ENCODE measurements around the gene MKRN3. TPM values are rescaled to one million over a fixed set of nuclear protein-coding genes. Genes with fewer than 3 reads are reported as not detected.
"Not testable (repeated sequence)": the region's sequence is repeated elsewhere in the genome, so short reads cannot be mapped to it uniquely, and the experiment has no call there.

Gene MKRN3
- total RNA-seq, 2 donors from 2014 or later, result 1.8 TPM; not detected in 1

DNA sequence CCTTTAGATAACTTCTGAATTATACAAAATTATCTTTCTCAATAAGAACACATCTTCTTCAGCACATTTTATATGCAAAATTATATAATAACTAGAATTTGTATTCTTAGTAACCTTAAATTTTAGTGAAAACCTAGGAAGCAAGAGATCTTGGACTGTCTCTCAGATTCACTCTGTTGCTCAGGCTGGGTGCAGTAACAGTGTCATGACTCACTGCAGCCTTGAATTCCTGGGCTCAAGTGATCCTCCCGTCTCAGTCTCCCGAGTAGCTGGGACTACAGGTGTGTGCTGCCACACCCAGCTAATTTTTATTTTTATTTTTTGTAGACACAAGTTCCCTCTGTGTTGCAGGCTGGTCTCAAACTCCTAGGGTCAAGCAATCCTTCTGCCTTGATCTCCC lies 29.9 kb downstream of the MKRN3 start:
- TF ChIP-seq POLR2AphosphoS5 (IDR thresholded peaks at IDR 0.05) (no peak), POLR2A (IDR thresholded peaks at IDR 0.05) (no peak)
- TF ChIP-seq, protein P1, sequence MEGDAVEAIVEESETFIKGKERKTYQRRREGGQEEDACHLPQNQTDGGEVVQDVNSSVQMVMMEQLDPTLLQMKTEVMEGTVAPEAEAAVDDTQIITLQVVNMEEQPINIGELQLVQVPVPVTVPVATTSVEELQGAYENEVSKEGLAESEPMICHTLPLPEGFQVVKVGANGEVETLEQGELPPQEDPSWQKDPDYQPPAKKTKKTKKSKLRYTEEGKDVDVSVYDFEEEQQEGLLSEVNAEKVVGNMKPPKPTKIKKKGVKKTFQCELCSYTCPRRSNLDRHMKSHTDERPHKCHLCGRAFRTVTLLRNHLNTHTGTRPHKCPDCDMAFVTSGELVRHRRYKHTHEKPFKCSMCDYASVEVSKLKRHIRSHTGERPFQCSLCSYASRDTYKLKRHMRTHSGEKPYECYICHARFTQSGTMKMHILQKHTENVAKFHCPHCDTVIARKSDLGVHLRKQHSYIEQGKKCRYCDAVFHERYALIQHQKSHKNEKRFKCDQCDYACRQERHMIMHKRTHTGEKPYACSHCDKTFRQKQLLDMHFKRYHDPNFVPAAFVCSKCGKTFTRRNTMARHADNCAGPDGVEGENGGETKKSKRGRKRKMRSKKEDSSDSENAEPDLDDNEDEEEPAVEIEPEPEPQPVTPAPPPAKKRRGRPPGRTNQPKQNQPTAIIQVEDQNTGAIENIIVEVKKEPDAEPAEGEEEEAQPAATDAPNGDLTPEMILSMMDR (IDR thresholded peaks at IDR 0.05), result no peak
- no peaks in the 10 kb centered on the region for H3K4me1 ChIP-seq (replicated peaks)
- no peaks in the 10 kb centered on the region for H3K36me3 ChIP-seq
- H3K4me3 ChIP-seq, result no peak overlapping the region
- H3K9me3 ChIP-seq, result no peaks in the 10 kb centered on the region
- no peak for DNase-seq (ENCODE audit: low spot score)
- H3K27ac ChIP-seq, result no peak overlapping the region
- 40% methylated on average over 2 of the region's 2 CpGs for WGBS
- intact Hi-C loops (cut with DNase I), result no loop called here
- no peaks in the 10 kb centered on the region for H3K27me3 ChIP-seq (replicated peaks; ENCODE audit: insufficient read depth)

DNA sequence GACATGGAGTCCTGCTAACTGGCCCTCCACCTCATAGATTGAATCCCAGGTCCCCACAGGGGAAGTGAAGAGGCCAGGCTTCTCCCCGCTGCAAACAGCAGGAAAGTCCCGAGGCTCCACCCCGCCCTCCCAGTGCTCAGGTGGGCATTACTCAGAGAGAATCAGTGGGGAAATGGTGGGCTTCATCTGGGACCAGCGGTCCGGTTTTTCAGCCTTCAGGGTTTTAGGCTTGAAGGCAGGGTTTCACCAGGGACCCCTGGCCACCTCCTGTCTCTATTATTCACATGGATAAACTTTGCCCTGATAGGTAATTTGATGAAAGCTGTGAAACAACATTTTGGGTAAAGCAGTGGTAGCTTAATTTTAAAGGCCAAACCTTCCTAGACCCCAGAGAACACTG lies 31.3 kb downstream of the MKRN3 start:
- Histone ChIP-seq H3K4me1 (replicated peaks) (no peaks in the 10 kb centered on the region), H3K4me3 (no peak overlapping the region), H3K9me3 (no peaks in the 10 kb centered on the region), H3K27ac (no peak overlapping the region), H3K36me3 (no peaks in the 10 kb centered on the region), H3K27me3 (replicated peaks; ENCODE audit: insufficient read depth) (no peaks in the 10 kb centered on the region)
- WGBS, result 78% methylated on average over 5 of the region's 5 CpGs
- TF ChIP-seq, protein P1 (IDR thresholded peaks at IDR 0.05), result no peak
- TF ChIP-seq POLR2AphosphoS5 (IDR thresholded peaks at IDR 0.05), result no peak
- TF ChIP-seq POLR2A (IDR thresholded peaks at IDR 0.05), result no peak
- intact Hi-C loops (cut with DNase I), result no loop called here
- no peak for DNase-seq (ENCODE audit: low spot score)

DNA sequence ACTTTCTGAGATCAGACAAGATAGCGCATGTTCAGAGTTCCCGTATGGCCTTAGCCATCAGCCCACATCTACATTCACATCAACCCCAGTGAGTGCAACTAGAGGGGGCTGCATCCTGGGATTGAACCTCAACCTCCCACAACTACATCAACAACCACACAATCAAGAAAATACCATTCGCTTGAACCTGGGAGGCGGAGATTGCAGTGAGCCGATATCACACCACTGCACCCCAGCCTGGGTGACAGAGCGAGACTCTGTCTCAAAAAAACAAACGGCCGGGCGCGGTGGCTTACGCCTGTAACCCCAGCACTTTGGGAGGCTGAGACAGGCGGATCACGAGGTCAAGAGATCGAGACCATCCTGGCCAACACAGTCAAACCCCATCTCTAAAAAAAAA lies 31.8 kb downstream of the MKRN3 start:
- DNase-seq (ENCODE audit: low spot score); H3K27me3 ChIP-seq (replicated peaks; ENCODE audit: insufficient read depth); H3K4me1 ChIP-seq (replicated peaks); H3K9me3 ChIP-seq; H3K36me3 ChIP-seq; intact Hi-C loops (cut with DNase I); H3K27ac ChIP-seq; H3K4me3 ChIP-seq: not testable (repeated sequence)
- 86% methylated on average over 14 of the region's 14 CpGs for WGBS

DNA sequence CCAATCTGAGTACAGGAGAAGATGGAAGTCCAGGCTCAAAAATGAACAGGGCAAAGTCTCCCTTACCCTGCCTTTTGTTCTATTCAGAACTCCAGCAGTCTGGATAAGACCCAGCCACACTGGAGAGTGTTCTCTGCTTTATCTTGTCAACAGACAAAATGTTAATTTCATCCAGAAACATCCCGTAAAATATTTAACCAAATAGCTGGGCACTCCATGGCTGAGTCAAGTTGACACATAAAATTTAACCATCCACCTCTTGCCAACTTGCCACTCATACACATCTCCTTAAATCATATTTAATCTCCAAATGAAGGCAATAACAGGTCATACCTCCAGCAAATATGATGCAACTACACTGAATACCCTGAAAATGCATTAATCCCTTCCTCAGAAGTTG lies 33.6 kb downstream of the MKRN3 start:
- Histone ChIP-seq H3K36me3 (no peaks in the 10 kb centered on the region), H3K4me3 (no peak overlapping the region), H3K27me3 (replicated peaks; ENCODE audit: insufficient read depth) (no peaks in the 10 kb centered on the region), H3K27ac (no peak overlapping the region), H3K9me3 (no peaks in the 10 kb centered on the region), H3K4me1 (replicated peaks) (no peaks in the 10 kb centered on the region)
- no peak for DNase-seq (ENCODE audit: low spot score)
- TF ChIP-seq, protein P1 (IDR thresholded peaks at IDR 0.05), result no peak
- TF ChIP-seq POLR2A (IDR thresholded peaks at IDR 0.05), result no peak
- peak; percentile 54 for TF ChIP-seq POLR2AphosphoS5 (IDR thresholded peaks at IDR 0.05)
- 46% methylated on average over 1 of the region's 1 CpG for WGBS
- intact Hi-C loops (cut with DNase I), result no loop called here

DNA sequence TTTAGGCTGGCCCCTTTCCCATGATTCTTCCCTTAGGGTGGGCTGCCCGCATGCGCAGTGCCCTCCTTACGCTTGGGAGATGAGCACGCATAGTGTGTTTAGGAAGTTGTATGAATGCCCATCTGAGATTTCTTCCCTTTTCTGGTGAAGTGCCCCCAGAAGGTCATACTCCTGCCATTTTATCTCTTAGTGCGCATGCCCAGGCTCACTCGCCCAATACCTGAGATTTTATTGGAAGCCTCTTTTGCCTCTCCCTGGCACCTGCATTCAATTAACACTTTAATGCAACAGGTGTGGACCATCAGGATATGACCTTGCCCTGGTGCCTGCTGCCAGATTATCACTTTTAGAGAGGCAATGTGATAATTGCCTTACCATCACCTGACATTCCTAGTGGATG lies 36.6 kb downstream of the MKRN3 start:
- no peaks in the 10 kb centered on the region for H3K36me3 ChIP-seq
- DNase-seq (ENCODE audit: low spot score), result no peak
- no peak overlapping the region for H3K27ac ChIP-seq
- H3K4me1 ChIP-seq (replicated peaks), result no peaks in the 10 kb centered on the region
- H3K4me3 ChIP-seq, result no peak overlapping the region
- H3K9me3 ChIP-seq, result no peaks in the 10 kb centered on the region
- TF ChIP-seq POLR2A (IDR thresholded peaks at IDR 0.05) (no peak), POLR2AphosphoS5 (IDR thresholded peaks at IDR 0.05) (no peak)
- TF ChIP-seq, protein P1 (IDR thresholded peaks at IDR 0.05), result no peak
- 97% methylated on average over 6 of the region's 6 CpGs for WGBS
- intact Hi-C loops (cut with DNase I), result no loop called here
- H3K27me3 ChIP-seq (replicated peaks; ENCODE audit: insufficient read depth), result no peaks in the 10 kb centered on the region

All from prostate gland (tissue), 2 donors.